GM23338 (cell line): ENCODE results near the gene VAV3. TPM values are rescaled to one million over a fixed set of nuclear protein-coding genes. Genes with fewer than 3 reads are reported as not detected.
"Not testable (repeated sequence)": the region's sequence is repeated elsewhere in the genome, so short reads cannot be mapped to it uniquely, and the experiment has no call there.

Experiments
- ATAC-seq: fragments of 200-7000 bp; cut with Tn5 transposase; 3 replicates; pipeline ENCODE4 v1.9.1; 2020
- DNase-seq: peaks from one replicate; pipeline ENCODE4 v3.0.0-alpha.2; 2015; ENCODE audit warnings: low spot score
- H2AFZ ChIP-seq: fragments of 200-600 bp; sonication (generic); 2 replicates; pipeline ENCODE4 v1.8.0; 2016; ENCODE audit warnings: antibody characterized with exemption, mild to moderate bottlenecking, moderate library complexity
- H3F3A ChIP-seq: fragments of 200-600 bp; sonication (generic); replicated peaks from 2 replicates; pipeline ENCODE4 v1.8.0; 2017; ENCODE audit warnings: antibody characterized with exemption, mixed run types, low read depth
- H3K27ac ChIP-seq: fragments of 200-600 bp; sonication (generic); 2 replicates; pipeline ENCODE4 v1.6.1; 2016; ENCODE audit warnings: low read depth
- H3K27me3 ChIP-seq: fragments of 200-600 bp; sonication (generic); 2 replicates; pipeline ENCODE4 v1.8.0; 2016; ENCODE audit warnings: mild to moderate bottlenecking, mixed run types, moderate library complexity; ENCODE audit not compliant: insufficient read depth
- H3K36me3 ChIP-seq: fragments of 200-600 bp; sonication (generic); 2 replicates; pipeline ENCODE4 v1.8.0; 2016; ENCODE audit warnings: mild to moderate bottlenecking; ENCODE audit not compliant: insufficient read depth
- H3K4me1 ChIP-seq: fragments of 200-600 bp; sonication (generic); 2 replicates; pipeline ENCODE4 v1.8.0; 2016; ENCODE audit warnings: mild to moderate bottlenecking, moderate library complexity; ENCODE audit not compliant: insufficient read depth
- H3K4me2 ChIP-seq: fragments of 200-600 bp; sonication (generic); 2 replicates; pipeline ENCODE4 v1.7.1; 2017; ENCODE audit warnings: mixed run types
- H3K4me3 ChIP-seq: fragments of 200-600 bp; sonication (generic); 2 replicates; pipeline ENCODE4 v1.6.1; 2016; ENCODE audit warnings: mixed run types
- H3K79me2 ChIP-seq: fragments of 200-600 bp; sonication (generic); replicated peaks from 2 replicates; pipeline ENCODE4 v1.8.0; 2017; ENCODE audit warnings: mild to moderate bottlenecking; ENCODE audit not compliant: insufficient read depth
- H3K9me2 ChIP-seq: fragments of 200-600 bp; sonication (generic); 2 replicates; pipeline ENCODE4 v1.8.0; 2017; ENCODE audit not compliant: insufficient read depth
- H4K20me1 ChIP-seq: fragments of 200-600 bp; sonication (generic); replicated peaks from 2 replicates; pipeline ENCODE4 v1.8.0; 2017; ENCODE audit warnings: mild to moderate bottlenecking; ENCODE audit not compliant: insufficient read depth
- H3K27ac Mint-ChIP-seq: 2 replicates; pipeline ENCODE4 v1.8.0; 2020; ENCODE audit warnings: inconsistent platforms, mild to moderate bottlenecking, moderate library complexity, mixed read lengths
- H3K27me3 Mint-ChIP-seq: 3 replicates; pipeline ENCODE4 v1.8.0; 2022; ENCODE audit warnings: low read depth, mild to moderate bottlenecking, moderate library complexity, mixed read lengths, inconsistent platforms; ENCODE audit not compliant: insufficient read depth, poor library complexity
- H3K36me3 Mint-ChIP-seq: 3 replicates; pipeline ENCODE4 v1.8.0; 2021; ENCODE audit warnings: low read depth, mild to moderate bottlenecking, inconsistent platforms, moderate library complexity, mixed read lengths
- H3K4me1 Mint-ChIP-seq: 3 replicates; pipeline ENCODE4 v1.8.0; 2020; ENCODE audit warnings: mild to moderate bottlenecking, inconsistent platforms, mixed read lengths
- H3K4me3 Mint-ChIP-seq: 3 replicates; pipeline ENCODE4 v1.8.0; 2021; ENCODE audit warnings: moderate library complexity, mild to moderate bottlenecking, inconsistent platforms, mixed read lengths
- H3K9me3 Mint-ChIP-seq: 3 replicates; pipeline ENCODE4 v1.8.0; 2020; ENCODE audit warnings: moderate library complexity, mild to moderate bottlenecking, inconsistent platforms, mixed read lengths
- CTCF ChIP-seq, 2 experiments: fragments of 200-600 bp in 1 of 2; sonication (generic) in 1 of 2; conservative IDR thresholded peaks; 2 replicates each; pipeline versions ENCODE4 v1.5.1 to v1.6.1; 2016 to 2017; ENCODE audit warnings: antibody characterized with exemption in 2 of 2, low read depth in 2 of 2, mild to moderate bottlenecking in 2 of 2, moderate library complexity in 1 of 2
- ETS1 ChIP-seq: IDR thresholded peaks from 2 replicates; pipeline ENCODE4 v1.6.1; 2016; ENCODE audit warnings: antibody characterized with exemption
- EZH2phosphoT487 ChIP-seq: fragments of 200-600 bp; sonication (generic); IDR thresholded peaks from one replicate; pipeline ENCODE4 v1.8.1; 2018; ENCODE audit warnings: antibody characterized with exemption; ENCODE audit not compliant: unreplicated experiment
- JUNB ChIP-seq: IDR thresholded peaks from one replicate; pipeline ENCODE4 v1.6.1; 2016; ENCODE audit warnings: antibody characterized with exemption; ENCODE audit not compliant: unreplicated experiment
- NANOG ChIP-seq: IDR thresholded peaks from 2 replicates; pipeline ENCODE4 v1.6.1; 2016; ENCODE audit warnings: antibody characterized with exemption, borderline replicate concordance
- POLR2AphosphoS5 ChIP-seq: IDR thresholded peaks from 2 replicates; pipeline ENCODE4 v1.6.1; 2016; ENCODE audit warnings: antibody characterized with exemption, low read depth
- STAT1 ChIP-seq: IDR thresholded peaks from one replicate; pipeline ENCODE4 v1.6.1; 2016; ENCODE audit warnings: antibody characterized with exemption; ENCODE audit not compliant: unreplicated experiment
- ZNF114 ChIP-seq: fragments of 250-450 bp; sonication (Bioruptor Pico); IDR thresholded peaks from 2 replicates; pipeline ENCODE4 v1.5.0; 2020; ENCODE audit warnings: mild to moderate bottlenecking, moderate library complexity
- ZNF331 ChIP-seq: fragments of 250-450 bp; sonication (Bioruptor Pico); IDR thresholded peaks from 2 replicates; pipeline ENCODE4 v1.5.0; 2020; ENCODE audit warnings: low read depth, mild to moderate bottlenecking, moderate library complexity
- polyA plus RNA-seq: library from polyadenylated mRNA; unstranded; fragments of >200 nt; fragmentation: Nextera tagmentation; extraction: Ambion mirVana; gene quantifications from 2 replicates; pipeline ENCODE4 v1.2.1, GENCODE V29; 2016
- total RNA-seq: library from RNA; depleted of rRNA; stranded (reverse); fragments of >200 nt; shearing (Covaris generic); gene quantifications from 2 replicates; pipeline ENCODE4 v1.2.3, GENCODE V29; 2014

The VAV3 gene
- total and polyA plus RNA-seq, 2 experiments from 2014 or later, result 3.0 to 11.3 TPM

GRCh38 chr1:107851418-107851817 lies 113.6 kb downstream of the VAV3 start:
- DNase-seq, result peak; percentile 11
- Histone ChIP-seq H3K4me2 (0 out of 2 replicates have a peak overlapping the region, but pooled peaks have one; percentile 17), H4K20me1 (no peaks in the 10 kb centered on the region), H2AFZ (no peak overlapping the region), H3K27me3 (no peaks in the 10 kb centered on the region), H3K9me2 (no peaks in the 10 kb centered on the region), H3K36me3 (no peaks in the 10 kb centered on the region), H3K4me3 (no peak overlapping the region), H3F3A (no peaks in the 10 kb centered on the region), H3K4me1 (peaks cover 18% of the 10 kb centered on the region), H3K27ac (no peak overlapping the region), H3K79me2 (no peaks in the 10 kb centered on the region)
- H3K27ac Mint-ChIP-seq, result peak overlapping the region; percentile 31; the same call in 1 of the 2 replicates
- peaks cover 6% of the 10 kb centered on the region; the same call in 2 of the 3 replicates for H3K36me3 Mint-ChIP-seq
- ATAC-seq, result peak; percentile 41; the same call in 1 of the 3 replicates
- no peak for TF ChIP-seq ZNF331 (CRISPR knock-in tag)
- TF ChIP-seq ETS1, result 0 out of 2 replicates have a peak, but pooled peaks have one; percentile 19
- H3K4me3 Mint-ChIP-seq, result no peak overlapping the region
- peaks cover 33% of the 10 kb centered on the region for H3K4me1 Mint-ChIP-seq
- peaks cover 15% of the 10 kb centered on the region; the same call in 2 of the 3 replicates for H3K9me3 Mint-ChIP-seq
- peaks cover 2% of the 10 kb centered on the region for H3K27me3 Mint-ChIP-seq

GRCh38 chr1:107844541-107845194 lies 120.3 kb downstream of the VAV3 start:
- not testable (repeated sequence) for H3F3A ChIP-seq, H3K36me3 ChIP-seq, H3K9me2 ChIP-seq, H3K27me3 Mint-ChIP-seq, H4K20me1 ChIP-seq, H3K36me3 Mint-ChIP-seq, H3K4me2 ChIP-seq, H3K4me3 Mint-ChIP-seq, H3K27ac ChIP-seq, H2AFZ ChIP-seq, H3K4me1 ChIP-seq, H3K4me3 ChIP-seq, H3K27me3 ChIP-seq, H3K79me2 ChIP-seq
- peak; percentile 20 for DNase-seq
- H3K9me3 Mint-ChIP-seq, result peaks cover 13% of the 10 kb centered on the region; the same call in 2 of the 3 replicates
- peaks cover 21% of the 10 kb centered on the region for H3K4me1 Mint-ChIP-seq
- peak in 1 of 2 experiments; percentile 30; a peak in 1 of 4 replicates for TF ChIP-seq CTCF (conservative IDR thresholded peaks at IDR 0.05; ENCODE audit: low read depth in 2 of 2)
- ATAC-seq, result peak; percentile 36; the same call in 1 of the 3 replicates
- H3K27ac Mint-ChIP-seq, result 0 out of 2 replicates have a peak overlapping the region, but pooled peaks have one; percentile 0

GRCh38 chr1:107843989-107844388 lies 121.0 kb downstream of the VAV3 start:
- Histone ChIP-seq H3K79me2 (no peaks in the 10 kb centered on the region), H2AFZ (no peak overlapping the region), H3K9me2 (no peaks in the 10 kb centered on the region), H3K4me3 (no peak overlapping the region), H3K27me3 (no peaks in the 10 kb centered on the region), H3K36me3 (no peaks in the 10 kb centered on the region), H4K20me1 (no peaks in the 10 kb centered on the region), H3F3A (no peaks in the 10 kb centered on the region), H3K27ac (no peak overlapping the region), H3K4me2 (no peak overlapping the region; the same call in 1 of the 2 replicates), H3K4me1 (peaks cover 9% of the 10 kb centered on the region)
- peaks cover 21% of the 10 kb centered on the region for H3K4me1 Mint-ChIP-seq
- no peak overlapping the region; the same call in 1 of the 2 replicates for H3K27ac Mint-ChIP-seq
- H3K4me3 Mint-ChIP-seq, result no peak overlapping the region
- H3K9me3 Mint-ChIP-seq, result peaks cover 6% of the 10 kb centered on the region; the same call in 2 of the 3 replicates
- peaks cover 7% of the 10 kb centered on the region; the same call in 2 of the 3 replicates for H3K36me3 Mint-ChIP-seq
- DNase-seq (no peak), ATAC-seq (no peak)
- H3K27me3 Mint-ChIP-seq, result peaks cover 2% of the 10 kb centered on the region
- no peak for TF ChIP-seq CTCF (conservative IDR thresholded peaks at IDR 0.05; ENCODE audit: low read depth in 2 of 2)
- TF ChIP-seq JUNB, result no peak
- TF ChIP-seq NANOG, result no peak
- no peak for TF ChIP-seq EZH2phosphoT487
- no peak for TF ChIP-seq STAT1
- no peak for TF ChIP-seq ZNF331 (CRISPR knock-in tag)
- no peak for TF ChIP-seq ETS1
- no peak for TF ChIP-seq POLR2AphosphoS5
- TF ChIP-seq ZNF114 (CRISPR knock-in tag), result no peak
